NCI-H2029 treated with DMSO at 0.1 percent for 48 hours (cell line): ENCODE results near the gene COQ5.
A peak's percentile ranks its signal among the peaks of the same experiment; 100 is the strongest.
"Not testable (repeated sequence)": the region's sequence is repeated elsewhere in the genome, so short reads cannot be mapped to it uniquely, and the experiment has no call there.

Source experiments
- DNase-seq: peaks from one replicate; lab custom pipeline; 2025; lab: John Stamatoyannopoulos, UW

The COQ5 gene

DNA sequence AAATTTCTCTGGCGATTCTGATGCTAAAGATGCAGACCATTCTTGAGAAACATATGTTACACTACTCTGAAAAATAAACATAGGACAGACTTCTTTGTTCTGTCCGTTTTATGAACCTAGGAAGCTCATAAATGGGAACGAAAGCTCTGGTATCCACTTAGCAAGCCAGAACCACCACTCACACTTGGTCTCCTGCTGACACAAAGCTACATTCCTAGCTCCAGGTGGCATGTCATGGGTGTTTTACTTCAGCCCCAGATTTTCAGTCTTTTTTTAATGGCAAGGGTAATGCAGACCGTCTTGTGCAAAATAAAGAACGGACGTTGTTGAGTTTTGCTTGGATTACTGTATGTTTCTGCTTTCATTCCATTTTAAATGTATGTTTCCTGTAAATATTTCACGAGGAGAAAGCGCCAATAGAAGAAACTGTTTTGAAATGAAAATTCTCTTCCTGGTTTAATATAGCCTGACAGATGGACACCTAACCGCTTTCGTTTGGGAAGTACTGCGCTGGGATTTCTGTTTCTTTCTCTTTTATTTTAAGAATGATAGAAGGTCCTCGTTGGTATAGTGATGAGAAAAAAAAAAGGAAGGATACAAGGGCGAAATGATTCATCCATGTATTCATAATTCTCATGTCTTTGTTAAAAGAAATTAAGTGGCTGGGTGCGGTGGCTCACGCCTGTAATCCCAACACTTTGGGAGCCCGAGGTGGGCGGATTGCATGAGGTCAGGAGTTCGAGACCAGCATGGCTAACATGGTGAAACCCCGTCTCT, 871 bp upstream of the COQ5 start:
- DNase-seq, result peak; percentile 77

DNA sequence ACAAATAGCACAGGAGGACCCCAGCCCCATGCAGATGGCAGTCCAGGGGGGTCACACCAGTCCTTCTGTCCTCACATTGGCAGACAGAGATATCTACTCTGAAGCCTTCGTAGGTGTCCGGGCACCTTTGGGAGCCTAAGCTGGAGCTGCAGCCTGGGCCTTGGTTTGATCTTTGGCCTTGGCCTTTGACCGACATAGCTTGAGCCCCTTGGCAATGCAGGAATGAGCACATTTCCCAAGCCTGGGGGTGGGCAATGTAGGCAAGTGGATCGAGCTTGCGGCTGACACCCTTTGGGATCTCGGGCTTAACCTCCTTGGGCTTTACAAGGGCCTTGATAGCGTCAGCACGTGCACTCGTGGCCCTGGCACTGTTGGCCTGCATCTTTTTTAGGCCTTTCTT, 6.4 kb downstream of the COQ5 start:
- DNase-seq, result no peak

DNA sequence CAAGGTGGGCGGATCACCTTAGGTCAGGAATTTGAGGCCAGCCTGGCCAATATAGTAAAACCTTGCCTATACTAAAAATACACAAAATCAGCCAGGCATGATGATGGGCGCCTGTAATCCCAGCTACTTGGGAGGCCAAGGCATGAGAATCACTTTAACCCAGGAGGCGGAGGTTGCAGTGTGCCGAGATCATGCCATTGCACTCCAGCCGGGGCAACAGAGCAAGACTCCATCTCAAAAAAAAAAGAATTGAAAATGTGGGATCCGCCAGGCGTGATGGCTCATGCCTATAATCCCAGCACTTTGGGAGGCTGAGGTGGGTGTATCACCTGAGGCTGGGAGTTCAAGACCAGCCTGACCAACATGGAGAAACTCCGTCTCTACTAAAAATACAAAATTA, 9.6 kb downstream of the COQ5 start:
- DNase-seq, result not testable (repeated sequence)

DNA sequence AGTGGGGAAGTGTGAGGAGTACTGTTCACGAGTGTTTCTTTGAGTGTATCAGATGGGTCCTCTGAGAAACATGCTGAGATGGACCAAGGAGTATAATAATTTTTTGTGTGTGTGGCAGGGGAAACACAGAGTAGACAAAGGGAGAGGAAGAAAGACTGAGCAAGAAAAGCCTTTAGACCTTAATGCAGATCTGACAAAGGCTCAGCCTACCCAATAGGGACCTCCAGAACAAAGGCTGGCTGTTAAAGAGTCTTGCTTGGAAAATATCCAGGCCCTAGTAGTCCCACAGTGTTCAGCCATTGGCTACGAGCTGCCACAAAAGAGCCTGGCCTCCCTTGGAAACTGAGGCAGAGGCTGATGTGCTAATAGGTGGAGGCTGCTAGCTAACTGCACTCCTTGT, 13.5 kb downstream of the COQ5 start:
- no peak for DNase-seq

DNA sequence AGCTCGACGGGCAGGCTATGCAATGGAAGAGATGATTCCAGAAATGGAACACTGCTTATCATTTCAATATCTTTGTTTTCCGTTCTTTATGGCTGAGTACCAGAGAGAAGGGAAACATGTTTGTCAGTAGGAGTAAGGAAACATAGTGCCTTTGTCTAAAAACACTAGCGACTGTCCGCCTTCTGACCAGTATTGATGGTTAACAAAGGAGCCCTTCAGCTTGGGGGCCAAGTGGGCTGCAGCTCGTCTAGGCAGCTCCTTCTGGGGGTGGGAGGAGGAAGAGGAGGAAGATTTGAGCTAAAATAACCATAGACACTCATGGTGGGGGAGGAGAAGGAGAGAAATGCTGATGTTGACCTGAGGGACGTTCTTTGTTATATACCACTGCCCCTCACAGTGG, 15.0 kb downstream of the COQ5 start:
- no peak for DNase-seq

DNA sequence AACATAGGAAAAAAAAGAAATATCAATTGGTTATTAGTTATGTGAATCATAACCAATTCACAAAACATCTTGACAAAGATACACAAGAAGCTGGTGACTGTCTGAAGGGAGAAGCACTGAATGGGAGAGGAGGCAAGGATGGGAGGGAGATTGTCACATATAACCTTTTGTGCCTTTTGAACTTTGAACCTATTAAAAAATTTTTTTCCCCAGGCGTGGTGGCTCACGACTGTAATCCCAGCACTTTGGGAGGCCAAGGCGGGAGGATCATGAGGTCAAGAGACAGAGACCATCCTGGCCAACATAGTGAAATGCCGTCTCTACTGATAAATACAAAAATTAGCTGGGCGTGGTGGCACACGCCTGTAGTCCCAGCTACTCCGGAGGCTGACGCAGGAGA, 20.4 kb downstream of the COQ5 start:
- no peak for DNase-seq

DNA sequence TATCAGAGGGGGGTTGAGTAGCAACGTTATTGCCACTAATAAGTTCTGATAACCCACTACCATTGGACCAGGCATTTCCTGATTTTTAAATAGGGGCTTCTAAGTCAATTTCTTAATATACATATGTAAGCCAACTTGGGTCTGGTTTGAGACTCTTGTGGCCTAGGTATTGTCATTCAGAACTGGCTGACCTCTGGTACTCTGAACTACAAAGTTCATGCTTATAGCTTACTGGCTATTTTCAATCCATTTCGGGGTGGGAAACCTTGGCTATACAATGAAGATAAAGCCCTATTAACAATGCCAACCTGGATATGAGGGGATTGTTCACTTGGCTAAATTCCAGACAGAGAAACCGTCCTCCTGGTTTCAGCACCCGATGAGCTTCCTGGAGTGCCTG, 24.4 kb downstream of the COQ5 start:
- no peak for DNase-seq

DNA sequence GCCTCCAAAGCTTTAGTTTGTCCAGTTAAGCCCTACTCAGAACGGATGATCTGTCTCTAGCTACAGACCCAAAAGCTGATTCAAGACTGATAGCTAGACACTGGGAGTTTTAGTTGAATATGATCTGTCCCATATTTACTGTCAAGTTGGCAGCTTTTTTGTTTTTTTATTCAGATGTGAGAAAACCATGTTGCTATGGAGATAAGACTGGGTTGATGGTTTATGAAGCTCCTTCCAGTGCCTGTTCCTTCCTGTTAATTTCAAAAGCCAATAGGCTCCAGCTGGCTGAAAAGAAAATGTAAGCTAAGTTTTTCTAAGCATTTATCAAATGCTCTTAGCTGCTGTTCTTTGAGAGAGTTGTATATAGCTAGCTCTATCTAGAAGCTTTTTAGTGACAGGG, 28.4 kb downstream of the COQ5 start:
- DNase-seq, result no peak

DNA sequence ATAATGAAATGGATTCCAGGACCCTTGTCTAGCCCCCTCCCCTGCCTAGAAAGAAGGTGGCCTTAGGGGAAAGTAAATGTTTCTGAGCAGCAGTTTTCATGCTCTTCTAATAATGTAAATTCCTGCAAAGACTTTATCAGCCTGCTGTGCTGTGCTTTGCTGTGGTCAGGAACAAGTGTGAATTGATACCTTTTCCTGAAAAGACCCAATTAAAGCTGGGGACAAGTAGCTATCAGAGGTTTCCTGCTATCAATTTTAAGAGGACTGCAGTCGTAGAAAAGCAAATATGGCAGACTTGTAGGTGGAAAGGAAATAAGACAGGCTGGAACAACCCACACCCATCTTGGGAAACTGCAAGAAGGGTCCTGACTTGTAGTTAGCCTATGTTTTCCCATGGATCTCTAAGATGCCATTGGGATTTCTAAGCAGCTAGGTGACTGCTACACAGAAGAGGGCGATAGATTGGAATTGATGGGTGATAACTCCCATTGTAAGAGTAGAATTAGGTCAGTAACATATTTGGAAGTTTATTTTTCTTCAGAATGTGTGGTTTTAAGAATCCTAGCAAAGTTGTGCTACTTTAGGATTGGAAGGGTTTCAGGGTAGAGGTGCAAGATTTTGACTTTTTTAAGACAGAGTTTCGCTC, 30.0 kb downstream of the COQ5 start:
- no peak for DNase-seq

DNA sequence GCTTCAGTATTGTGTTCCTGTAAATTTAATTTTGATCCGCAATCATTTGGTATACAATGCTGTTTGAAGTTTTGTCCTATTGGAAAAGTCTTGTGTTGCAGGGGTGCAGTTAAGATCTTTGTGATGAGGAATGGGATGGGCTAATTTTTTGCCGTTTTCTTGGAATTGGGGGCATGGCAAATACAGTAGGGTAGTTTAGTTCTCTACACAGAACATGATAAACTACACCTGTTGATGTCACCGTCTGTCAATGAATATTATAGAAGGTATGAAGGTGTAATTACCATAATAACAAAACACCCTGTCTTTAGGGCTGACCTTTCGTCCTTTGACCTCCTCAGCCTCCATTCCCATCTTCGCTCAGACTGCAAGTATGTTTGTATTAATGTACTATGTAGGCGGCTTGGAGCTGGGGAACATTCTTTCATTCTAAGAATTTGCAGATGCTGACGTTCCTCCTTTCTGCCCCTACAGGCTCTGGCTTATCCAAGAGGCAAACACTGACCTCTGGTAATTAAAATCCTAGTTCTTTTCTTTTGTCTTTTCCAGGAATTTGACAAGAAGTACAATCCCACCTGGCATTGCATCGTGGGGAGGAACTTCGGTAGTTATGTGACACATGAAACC, 31.3 kb downstream of the COQ5 start:
- no peak for DNase-seq

DNA sequence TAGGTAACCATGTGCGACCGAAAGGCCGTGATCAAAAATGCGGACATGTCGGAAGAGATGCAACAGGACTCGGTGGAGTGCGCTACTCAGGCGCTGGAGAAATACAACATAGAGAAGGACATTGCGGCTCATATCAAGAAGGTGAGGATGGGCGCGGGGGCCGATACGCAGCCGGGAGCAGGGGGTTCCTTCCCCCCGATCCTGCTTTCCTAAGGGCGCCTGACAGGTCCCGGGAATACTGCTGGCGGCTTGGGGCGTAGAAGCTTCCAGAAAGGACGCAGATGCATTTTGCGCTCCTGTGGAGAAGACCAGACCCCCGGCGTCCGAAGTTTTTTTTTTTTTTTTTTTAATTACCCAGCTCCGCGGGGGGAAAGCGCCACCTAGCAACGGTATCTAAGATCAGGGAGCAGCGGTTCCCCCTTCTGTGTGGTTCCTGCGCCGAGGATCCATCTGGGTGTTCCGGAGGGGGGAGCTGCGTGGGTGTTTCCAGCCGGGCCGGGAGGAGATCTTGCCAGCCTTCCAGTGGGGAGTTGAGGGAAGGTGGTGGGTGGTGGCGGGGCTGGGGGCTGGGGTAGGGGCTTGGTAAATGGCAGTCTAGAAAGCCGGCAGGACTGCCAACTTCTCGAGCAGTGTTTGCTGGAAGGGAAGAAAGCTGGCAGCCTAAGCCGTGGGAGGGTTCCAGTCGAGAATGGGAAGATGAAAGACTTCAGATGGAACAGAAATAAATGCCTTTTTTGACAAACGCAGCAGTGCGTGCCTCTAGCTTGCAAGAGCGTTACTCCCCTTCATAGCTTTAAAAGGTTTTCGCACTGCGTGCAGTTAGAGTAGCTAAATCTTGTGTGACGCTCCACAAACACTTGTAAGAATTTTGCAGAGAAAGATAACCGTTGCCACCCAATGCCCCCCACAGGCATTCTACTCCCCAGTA, 32.3 kb downstream of the COQ5 start:
- DNase-seq, result no peak

DNA sequence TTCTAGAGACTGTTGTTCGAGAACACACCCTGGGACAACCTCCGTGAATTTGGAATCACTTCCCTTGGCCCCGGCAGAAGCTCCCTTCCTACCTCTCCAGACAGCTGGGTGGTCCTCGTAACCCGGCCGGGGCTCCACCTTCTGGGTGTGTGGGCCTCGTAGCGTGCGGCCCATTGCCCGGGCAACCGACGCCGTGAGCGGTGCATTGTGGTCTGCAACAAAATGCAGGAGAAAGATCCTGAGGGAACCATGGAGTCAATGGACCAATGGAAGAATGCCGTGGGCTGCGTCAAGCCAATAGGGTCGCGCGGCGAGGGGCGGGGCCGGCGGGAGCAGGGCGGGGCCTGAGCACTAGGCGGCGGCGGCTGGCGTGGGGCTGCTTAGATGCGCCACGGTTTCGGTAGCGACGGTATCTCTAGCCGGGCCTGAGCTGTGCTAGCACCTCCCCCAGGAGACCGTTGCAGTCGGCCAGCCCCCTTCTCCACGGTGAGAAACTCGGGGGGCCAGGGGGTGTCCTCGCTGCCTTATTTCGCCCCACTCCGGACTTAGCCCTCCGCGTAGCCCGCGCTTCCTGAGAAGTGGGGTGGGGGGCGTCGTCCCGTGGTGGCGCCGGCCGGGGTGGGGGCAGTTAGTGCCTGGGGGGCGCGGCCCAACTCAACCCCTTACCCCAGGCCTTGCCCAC, 33.1 kb downstream of the COQ5 start, which contains the start of gene DYNLL1:
TSS of gene DYNLL1 (plus strand) at position 383 of the 682 bp plus-strand sequence. CDS start 309 bp downstream, outside the sequence.
- peak; percentile 82 for DNase-seq

DNA sequence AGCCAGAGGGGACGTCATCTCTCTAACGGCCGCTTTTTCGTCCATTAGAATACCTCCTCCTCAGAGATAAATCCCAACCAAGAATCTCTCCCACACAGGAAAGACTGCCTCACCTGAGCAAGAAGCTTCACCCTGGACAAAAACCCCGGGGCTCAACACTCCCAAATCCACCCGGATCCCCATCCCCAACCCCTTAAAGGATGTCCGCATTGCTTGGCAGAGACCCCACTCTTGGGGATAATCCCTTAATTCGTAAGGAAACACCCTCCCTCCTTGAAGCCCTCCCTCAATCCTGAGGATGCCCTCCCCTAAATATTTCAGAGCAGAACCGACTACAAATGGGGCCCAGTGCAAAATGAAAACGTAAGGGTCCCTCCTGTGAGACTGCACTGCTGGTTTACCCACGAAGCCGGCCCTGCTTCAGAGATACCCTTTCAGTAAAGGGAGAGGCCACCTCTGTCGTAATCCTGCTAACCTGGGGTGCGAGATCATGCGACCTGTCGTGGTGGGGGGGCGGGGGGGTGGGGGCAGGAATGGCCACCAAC, 33.7 kb downstream of the COQ5 start:
- no peak for DNase-seq

DNA sequence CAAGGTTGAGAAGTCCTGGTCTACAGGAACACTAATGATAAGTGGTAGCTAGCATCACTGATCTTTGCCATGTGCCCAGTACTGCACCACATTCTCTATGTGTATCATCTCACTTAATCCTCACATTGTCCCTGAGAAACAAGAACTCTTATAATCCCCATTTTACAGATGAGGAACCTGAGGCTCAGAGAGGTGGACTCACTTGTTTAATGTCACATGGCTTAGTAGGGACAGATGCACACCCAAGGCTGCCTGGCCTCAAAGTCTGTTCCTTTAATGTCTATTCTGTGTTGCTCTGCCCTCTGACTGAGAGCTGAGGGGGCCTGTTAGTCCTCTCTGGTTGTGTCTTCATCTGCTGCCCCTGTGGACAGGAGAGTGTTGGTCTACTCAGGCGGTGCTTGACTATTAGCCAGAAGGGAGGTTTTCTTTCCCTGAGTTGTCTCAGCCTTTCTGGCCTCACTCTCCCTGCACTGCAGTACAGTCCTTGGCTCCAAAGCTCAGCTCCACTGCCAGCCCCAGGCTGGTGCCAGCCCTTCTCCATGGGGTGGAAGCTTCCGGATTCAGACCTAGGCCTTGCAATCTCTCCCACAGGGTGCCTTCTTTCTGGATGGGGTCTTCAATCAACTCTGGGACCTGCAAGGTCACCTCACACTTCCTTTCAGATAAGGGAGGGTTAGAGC, 38.0 kb downstream of the COQ5 start:
- DNase-seq, result no peak

DNA sequence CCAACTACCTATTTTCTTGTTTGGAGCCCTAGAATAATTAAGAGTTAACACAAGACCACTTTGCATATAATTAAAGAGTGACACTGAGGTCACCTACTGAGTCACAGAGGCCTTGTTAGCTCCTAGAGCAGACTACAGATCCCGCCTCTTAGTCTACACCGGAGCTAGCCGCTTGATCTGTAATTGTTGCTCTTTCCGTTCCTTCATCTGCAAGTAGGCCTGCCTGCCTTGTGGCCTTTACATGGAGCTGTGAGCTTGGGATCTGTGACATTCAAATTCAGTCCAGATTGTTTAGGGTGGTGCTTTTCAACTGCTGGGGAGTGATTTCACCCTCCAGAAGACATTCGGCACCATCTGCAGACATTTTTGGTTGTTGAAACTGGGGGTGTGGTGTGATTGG, 38.6 kb downstream of the COQ5 start:
- DNase-seq, result no peak

DNA sequence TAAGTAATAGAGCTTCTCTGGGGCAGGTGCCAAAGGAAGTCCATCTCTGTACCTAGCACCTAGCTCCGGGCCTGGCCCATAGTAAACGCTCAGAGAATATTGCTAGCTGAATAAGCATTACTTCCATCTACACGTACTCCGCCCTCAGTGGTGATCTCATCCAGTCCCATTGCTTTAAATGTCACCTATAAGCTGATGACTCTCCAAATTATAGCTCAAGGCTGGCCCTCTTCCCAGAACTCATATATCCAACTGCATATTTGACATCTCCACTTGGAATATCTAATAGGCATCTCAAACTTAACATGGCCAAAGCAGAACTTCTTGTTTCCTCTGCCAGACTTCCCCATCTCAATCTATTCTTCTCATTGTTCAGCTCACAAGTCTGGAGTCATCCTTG, 39.9 kb downstream of the COQ5 start:
- no peak for DNase-seq

DNA sequence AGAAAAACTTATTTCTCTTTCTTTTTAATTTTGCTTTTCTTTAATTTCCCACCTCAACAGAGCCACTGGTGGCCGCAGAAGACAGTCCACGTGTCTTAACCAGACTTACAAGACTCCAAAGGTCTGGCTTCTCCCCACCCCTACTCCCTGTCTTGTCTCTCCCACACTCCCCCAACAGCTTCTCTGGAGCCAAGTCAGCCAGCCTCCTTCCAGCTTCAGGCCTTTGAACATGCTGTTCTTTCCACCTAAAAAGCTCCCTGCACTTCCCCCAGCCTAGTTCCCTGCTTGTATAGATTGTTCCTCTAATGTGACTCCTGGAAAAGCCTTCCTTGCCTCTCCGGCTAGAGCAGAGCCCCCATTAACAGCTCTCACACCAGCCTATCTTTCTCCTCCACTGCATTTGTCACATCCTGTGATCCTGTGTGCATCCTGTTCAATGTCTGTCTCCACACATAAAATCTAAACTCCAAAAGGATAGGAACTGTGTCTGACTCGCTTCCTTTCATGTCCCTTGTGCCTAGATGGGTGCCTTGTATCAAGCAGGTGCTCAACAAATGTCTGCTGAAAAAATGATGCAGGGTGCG, 40.8 kb downstream of the COQ5 start:
- no peak for DNase-seq

DNA sequence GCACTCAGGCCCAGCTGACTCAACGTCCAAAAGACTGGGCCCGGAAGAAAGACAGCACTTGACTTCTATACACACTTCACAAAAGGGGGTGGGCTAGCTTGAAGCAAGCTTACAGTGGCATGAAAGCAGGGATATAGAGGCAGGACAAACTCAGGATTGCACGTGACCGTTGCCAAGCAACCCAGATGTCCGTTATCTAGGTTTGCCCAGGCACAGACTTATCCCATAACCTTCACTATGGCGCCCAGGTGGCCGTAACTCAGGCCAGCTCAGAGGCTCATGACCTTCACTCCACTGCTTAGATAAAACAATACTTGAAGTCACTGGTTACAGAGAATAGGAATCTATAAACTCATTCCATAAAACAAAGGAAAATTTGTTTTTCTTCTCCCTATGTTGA, 41.4 kb downstream of the COQ5 start:
- not testable (repeated sequence) for DNase-seq

DNA sequence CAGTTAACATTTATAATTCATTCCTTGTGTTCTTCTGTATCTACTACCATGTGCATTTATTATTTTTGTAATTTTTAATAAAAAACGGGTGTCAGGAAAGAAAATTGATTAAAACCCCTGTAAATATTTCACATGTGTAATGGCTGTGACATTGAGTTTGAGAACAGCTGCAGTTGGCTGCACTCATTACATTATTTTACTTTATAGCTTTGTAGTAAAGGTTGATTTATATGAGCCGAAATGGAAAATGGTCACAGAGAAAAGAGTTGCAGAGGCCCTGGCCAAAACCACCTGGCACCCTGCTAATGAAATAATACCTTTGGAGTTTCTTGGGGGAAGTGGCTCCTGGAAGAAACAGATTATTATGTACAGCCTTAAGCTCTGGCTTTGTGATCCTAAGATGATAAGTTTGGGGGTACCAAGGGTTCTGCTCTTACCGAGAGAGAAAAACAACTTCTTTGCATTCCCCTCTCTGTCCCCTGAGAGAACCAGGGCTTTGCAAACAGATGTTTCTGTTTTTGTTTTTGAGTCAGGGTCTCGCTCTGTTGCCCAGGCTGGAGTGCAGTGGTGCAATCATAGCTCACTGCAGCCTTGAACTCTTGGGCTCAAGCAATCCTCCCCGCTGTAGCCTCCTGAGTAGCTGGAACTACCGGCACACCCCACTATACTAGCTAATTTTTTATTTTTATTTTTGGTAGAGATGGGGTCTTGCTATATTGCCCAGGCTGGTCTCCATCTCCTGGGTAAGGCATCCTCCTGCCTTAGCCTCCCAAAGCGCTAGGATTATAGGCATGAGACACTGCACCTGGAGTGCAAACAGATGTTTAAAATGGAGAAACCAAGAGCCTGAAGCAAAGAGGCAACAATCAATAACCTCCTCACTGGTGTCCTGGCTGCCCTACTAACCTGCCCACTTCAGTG, 42.7 kb downstream of the COQ5 start:
- no peak for DNase-seq
